ENCODE data around the gene HOXC9.

Gene HOXC9

DNA sequence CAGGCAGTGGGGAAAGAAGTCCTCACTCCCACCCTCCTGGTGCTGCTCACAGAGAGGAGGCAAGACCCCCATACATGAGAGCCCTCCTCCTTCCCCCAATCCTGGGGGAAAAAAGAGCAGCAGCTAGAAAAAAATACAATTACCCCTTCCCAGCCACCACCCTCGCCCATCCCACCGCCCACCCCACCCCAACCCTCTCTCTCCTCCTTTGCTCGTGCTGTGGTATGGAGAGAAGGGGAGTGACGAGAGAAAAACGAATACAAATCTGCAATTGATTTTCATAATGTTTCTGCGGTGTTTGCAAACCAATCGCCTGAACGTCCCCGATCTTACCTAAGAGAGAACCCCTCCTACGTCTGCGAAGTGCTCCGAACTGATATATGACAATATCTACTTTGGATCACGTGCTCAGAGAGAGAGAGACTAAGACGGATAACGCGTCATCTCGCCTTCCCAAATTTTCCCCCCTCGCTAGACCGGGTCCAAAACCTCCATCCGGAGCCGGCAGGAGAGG lies 27.2 kb upstream of the HOXC9 start, which contains the start of gene HOXC11:
HOXC11 (plus strand) TSS at position 405 of the 514 bp plus-strand sequence. CDS start 116 bp downstream, outside the sequence.
- Histone ChIP-seq H3K9me3 (ENCODE audit: severe bottlenecking) (peaks cover 4% of the 10 kb centered on the region), H3K27ac (peak within 1 kb of the TSS; percentile 26; the same call in 1 of the 2 replicates), H3K4me3 (ENCODE audit: low read depth, low read length) (peak within 1 kb of the TSS; percentile 51), H3K36me3 (no peaks in the 10 kb centered on the region), H3K27me3 (ENCODE audit: insufficient read depth, low read depth, severe bottlenecking) (no peaks in the 10 kb centered on the region)
- no peak for DNase-seq
- no peak for TF ChIP-seq CTCF (IDR thresholded peaks at IDR 0.05; ENCODE audit: low read depth, low read length)

- Histone ChIP-seq H3K9me3 (ENCODE audit: severe bottlenecking) (peaks cover 4% of the 10 kb centered on the region), H3K4me3 (ENCODE audit: low read depth, low read length) (peak overlapping the region; percentile 51), H3K36me3 (no peaks in the 10 kb centered on the region), H3K27me3 (ENCODE audit: insufficient read depth, low read depth, severe bottlenecking) (no peaks in the 10 kb centered on the region), H3K27ac (peak overlapping the region; percentile 26; the same call in 1 of the 2 replicates)
- TF ChIP-seq CTCF (IDR thresholded peaks at IDR 0.05; ENCODE audit: low read depth, low read length), result no peak
- DNase-seq, result peak; percentile 40
Measured at GRCh38 chr12:53973236-53974042, 26.5 kb upstream of the HOXC9 start.

DNA sequence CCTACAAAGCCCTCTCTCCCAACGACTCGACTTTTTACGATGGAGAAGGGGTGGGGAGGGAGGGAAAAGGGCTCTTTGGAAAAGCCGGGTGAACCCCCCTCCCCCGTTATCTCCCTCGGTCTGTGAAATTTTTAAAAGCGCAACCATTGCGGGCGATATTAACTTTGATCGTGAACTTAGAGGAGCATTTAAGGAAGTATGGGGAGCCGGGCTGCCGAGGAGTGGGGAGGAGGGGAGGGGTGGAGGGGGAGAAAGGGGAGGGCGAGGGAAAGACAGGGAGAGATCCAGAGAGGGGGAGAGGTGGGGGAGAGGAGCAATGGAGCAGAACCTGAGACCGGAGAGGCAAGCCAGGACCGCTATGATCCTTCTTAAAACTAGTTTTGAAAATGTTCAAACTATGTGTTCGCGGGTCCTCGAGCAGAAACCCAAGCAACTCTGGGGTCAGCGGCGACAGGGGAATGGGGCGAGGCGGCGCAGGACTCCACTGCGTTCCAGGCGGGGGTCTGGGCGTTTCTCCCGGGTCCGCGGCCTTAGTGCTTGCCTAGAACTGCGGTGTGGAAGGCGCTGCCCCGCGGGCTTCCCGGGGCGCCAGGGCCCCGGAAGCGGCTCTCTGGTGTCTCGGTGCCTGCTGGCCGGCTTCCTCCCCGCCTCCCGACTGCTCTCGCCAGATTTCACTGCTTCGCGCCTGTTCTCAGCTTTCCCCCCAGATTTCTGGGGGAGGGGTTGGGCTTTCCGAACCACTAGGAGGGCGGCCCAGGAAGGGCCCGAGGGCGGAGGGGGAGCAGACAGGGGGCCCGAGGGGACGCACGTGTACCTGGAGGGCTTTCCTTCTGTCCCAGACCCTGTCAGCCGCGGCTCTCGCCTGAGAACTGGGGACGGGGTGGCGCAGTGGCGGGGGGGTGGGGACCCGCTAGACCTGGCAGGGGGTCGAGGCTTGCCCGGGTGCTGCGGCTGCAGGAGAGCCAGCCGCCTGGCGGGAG lies 25.6 kb upstream of the HOXC9 start, which contains the start of gene HOTAIR:
HOTAIR (minus strand) TSS at position 871 of the 980 bp plus-strand sequence.
- Histone ChIP-seq H3K27ac (peak within 1 kb of the TSS; percentile 66), H3K9me3 (ENCODE audit: severe bottlenecking) (peaks cover 4% of the 10 kb centered on the region), H3K36me3 (no peaks in the 10 kb centered on the region), H3K27me3 (ENCODE audit: insufficient read depth, low read depth, severe bottlenecking) (no peaks in the 10 kb centered on the region), H3K4me3 (ENCODE audit: low read depth, low read length) (peak within 1 kb of the TSS; percentile 51)
- DNase-seq, result peak; percentile 50
- no peak for TF ChIP-seq CTCF (IDR thresholded peaks at IDR 0.05; ENCODE audit: low read depth, low read length)

- Histone ChIP-seq H3K27me3 (ENCODE audit: insufficient read depth, low read depth, severe bottlenecking) (no peaks in the 10 kb centered on the region), H3K4me3 (ENCODE audit: low read depth, low read length) (peak overlapping the region; percentile 51), H3K9me3 (ENCODE audit: severe bottlenecking) (peaks cover 4% of the 10 kb centered on the region), H3K27ac (peak overlapping the region; percentile 66; the same call in 1 of the 2 replicates), H3K36me3 (no peaks in the 10 kb centered on the region)
- no peak for TF ChIP-seq CTCF (IDR thresholded peaks at IDR 0.05; ENCODE audit: low read depth, low read length)
- no peak for DNase-seq
Measured at GRCh38 chr12:53975064-53975471, 24.9 kb upstream of the HOXC9 start.

DNA sequence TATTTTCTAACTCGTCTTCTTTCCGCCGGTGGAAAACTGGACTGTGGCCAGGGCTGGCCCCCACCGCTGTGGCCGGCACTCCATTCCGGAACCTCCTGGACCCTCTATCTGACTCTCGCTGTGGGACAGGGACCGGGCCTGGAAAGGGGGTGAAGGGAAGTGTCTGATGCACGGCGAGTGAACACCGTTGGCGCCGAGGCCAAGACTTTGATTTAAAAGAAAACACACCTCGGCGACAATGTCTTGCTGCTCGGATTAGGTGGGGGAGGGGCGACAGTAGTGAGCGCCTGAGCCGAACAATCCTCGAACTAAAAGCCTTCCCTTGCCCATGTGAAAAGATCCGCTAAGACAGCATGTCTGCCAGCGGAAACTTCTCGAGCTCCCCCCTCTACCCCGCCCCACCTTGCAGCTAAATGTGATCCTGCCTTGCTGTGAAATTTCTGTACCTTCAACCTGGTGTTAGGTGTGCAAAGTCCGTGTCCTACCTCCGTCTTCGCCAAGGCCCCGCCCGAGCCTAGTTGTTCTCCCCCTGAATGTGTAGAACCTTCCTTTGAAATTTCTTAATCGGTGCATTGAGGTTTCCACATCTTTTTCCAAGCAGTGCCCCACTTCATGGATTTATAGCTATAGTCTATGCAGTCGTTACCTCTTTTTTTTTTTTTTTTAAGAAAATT lies 24.3 kb upstream of the HOXC9 start:
- no peak overlapping the region; the same call in 1 of the 2 replicates for H3K4me3 ChIP-seq (ENCODE audit: low read depth, low read length)
- no peak for TF ChIP-seq CTCF (IDR thresholded peaks at IDR 0.05; ENCODE audit: low read depth, low read length)
- no peak for DNase-seq
- no peaks in the 10 kb centered on the region for H3K36me3 ChIP-seq
- H3K27ac ChIP-seq, result no peak overlapping the region
- H3K27me3 ChIP-seq (ENCODE audit: insufficient read depth, low read depth, severe bottlenecking), result no peaks in the 10 kb centered on the region
- H3K9me3 ChIP-seq (ENCODE audit: severe bottlenecking), result peaks cover 4% of the 10 kb centered on the region
